Osteoblast (primary cell): ENCODE results near the gene PRKCE. TPM values are rescaled to one million over a fixed set of nuclear protein-coding genes. Genes with fewer than 3 reads are reported as not detected.

Experiments used
- DNase-seq: peaks from one replicate; pipeline ENCODE4 v3.0.0; 2011; ENCODE audit warnings: low spot score, mixed read lengths; ENCODE audit not compliant: insufficient read length; ENCODE audit errors: missing footprints
- H2AFZ ChIP-seq: 2 replicates; pipeline ENCODE4 v1.6.0; 2011; ENCODE audit warnings: mild to moderate bottlenecking, low read length
- H3K27ac ChIP-seq: 2 replicates; pipeline ENCODE4 v1.5.1; 2011; ENCODE audit warnings: mild to moderate bottlenecking, low read depth, low read length, moderate library complexity
- H3K27me3 ChIP-seq: 2 replicates; pipeline ENCODE4 v1.6.0; 2012; ENCODE audit warnings: mild to moderate bottlenecking, control low read depth, inconsistent platforms, low read length, moderate library complexity; ENCODE audit not compliant: insufficient read depth
- H3K36me3 ChIP-seq: 2 replicates; pipeline ENCODE4 v1.5.1; 2011; ENCODE audit warnings: mild to moderate bottlenecking, low read length, control low read depth, moderate library complexity; ENCODE audit not compliant: insufficient read depth
- H3K4me1 ChIP-seq: 2 replicates; pipeline ENCODE4 v1.5.1; 2011; ENCODE audit warnings: mild to moderate bottlenecking, low read length, control low read depth, moderate library complexity; ENCODE audit not compliant: insufficient read depth
- H3K4me2 ChIP-seq: 2 replicates; pipeline ENCODE4 v1.6.0; 2011; ENCODE audit warnings: mild to moderate bottlenecking, low read length; ENCODE audit not compliant: insufficient read depth
- H3K4me3 ChIP-seq: fragments of 200-600 bp; sonication (generic); 3 replicates; pipeline ENCODE4 v1.5.1; 2012; ENCODE audit warnings: mild to moderate bottlenecking, low read length, inconsistent platforms; ENCODE audit not compliant: insufficient read depth
- H3K79me2 ChIP-seq: 2 replicates; pipeline ENCODE4 v1.6.0; 2012; ENCODE audit warnings: mild to moderate bottlenecking, low read length, control low read depth, inconsistent platforms; ENCODE audit not compliant: insufficient read depth
- H3K9me3 ChIP-seq: 2 replicates; pipeline ENCODE4 v1.5.1; 2011; ENCODE audit warnings: low read depth, low read length, control low read depth
- H4K20me1 ChIP-seq: 2 replicates; pipeline ENCODE4 v1.6.0; 2012; ENCODE audit warnings: mild to moderate bottlenecking, low read length, control low read depth; ENCODE audit not compliant: insufficient read depth
- total RNA-seq: library from RNA; depleted of rRNA; stranded (reverse); fragments of >200 nt; gene quantifications from 2 replicates; pipeline ENCODE4 v1.2.3, GENCODE V29; 2012
- TF ChIP-seq, protein P1 (sequence below): IDR thresholded peaks from 2 replicates; pipeline ENCODE4 v1.5.1; 2011; ENCODE audit warnings: mild to moderate bottlenecking, low read depth, low read length, moderate library complexity; ENCODE audit errors: extremely low read depth

Gene PRKCE
- total RNA-seq = 13.6 and 22.1 TPM in 2 replicates

DNA sequence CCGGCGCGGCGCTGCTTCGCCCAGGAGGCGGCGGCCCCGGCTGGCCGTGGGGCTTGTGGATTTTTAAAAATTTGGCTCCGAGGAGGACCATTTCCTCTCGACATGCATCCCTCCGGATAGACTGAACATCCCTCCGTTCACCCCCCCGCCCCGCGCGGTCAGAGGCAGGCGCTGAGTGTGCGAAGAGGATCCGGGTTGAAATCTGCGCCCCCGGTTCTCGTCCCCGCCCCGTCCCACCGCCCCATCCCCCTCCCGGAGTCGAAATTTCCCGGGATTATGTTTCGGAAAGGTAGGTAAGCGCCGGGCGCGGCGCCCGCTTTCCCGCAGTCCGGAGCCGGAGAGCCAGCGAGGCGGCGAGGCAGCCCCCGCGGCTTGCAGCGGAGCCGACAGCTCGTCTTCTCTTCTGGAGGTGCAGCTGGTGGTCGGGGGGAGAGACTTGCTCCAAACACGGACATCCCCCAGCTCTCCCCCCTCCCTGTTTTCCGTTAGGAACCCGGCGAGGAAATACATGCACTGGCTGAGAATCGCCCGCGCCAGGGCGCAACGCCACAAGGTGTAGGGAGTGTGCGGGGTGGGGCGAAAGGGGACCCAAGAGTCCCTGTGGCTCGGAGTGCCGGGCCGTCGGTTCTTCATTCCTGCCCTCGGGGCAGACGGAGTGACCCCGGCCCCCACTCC is at the start of gene PRKCE:
PRKCE (plus strand) TSS at position 261 of the 675 bp plus-strand sequence.
- no peaks in the 10 kb centered on the region for H3K36me3 ChIP-seq
- peaks cover 28% of the 10 kb centered on the region for H3K79me2 ChIP-seq
- H3K27me3 ChIP-seq = no peaks in the 10 kb centered on the region
- H4K20me1 ChIP-seq = peaks cover 22% of the 10 kb centered on the region
- peak within 1 kb of the TSS; percentile 73 for H3K27ac ChIP-seq
- H3K9me3 ChIP-seq = no peaks in the 10 kb centered on the region
- TF ChIP-seq, protein P1, sequence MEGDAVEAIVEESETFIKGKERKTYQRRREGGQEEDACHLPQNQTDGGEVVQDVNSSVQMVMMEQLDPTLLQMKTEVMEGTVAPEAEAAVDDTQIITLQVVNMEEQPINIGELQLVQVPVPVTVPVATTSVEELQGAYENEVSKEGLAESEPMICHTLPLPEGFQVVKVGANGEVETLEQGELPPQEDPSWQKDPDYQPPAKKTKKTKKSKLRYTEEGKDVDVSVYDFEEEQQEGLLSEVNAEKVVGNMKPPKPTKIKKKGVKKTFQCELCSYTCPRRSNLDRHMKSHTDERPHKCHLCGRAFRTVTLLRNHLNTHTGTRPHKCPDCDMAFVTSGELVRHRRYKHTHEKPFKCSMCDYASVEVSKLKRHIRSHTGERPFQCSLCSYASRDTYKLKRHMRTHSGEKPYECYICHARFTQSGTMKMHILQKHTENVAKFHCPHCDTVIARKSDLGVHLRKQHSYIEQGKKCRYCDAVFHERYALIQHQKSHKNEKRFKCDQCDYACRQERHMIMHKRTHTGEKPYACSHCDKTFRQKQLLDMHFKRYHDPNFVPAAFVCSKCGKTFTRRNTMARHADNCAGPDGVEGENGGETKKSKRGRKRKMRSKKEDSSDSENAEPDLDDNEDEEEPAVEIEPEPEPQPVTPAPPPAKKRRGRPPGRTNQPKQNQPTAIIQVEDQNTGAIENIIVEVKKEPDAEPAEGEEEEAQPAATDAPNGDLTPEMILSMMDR = no peak
- H3K4me1 ChIP-seq = peaks cover 14% of the 10 kb centered on the region
- peak within 1 kb of the TSS; percentile 93 for H2AFZ ChIP-seq
- peak within 1 kb of the TSS; percentile 98 for H3K4me2 ChIP-seq
- DNase-seq = no peak
- peak within 1 kb of the TSS; percentile 88 for H3K4me3 ChIP-seq

DNA sequence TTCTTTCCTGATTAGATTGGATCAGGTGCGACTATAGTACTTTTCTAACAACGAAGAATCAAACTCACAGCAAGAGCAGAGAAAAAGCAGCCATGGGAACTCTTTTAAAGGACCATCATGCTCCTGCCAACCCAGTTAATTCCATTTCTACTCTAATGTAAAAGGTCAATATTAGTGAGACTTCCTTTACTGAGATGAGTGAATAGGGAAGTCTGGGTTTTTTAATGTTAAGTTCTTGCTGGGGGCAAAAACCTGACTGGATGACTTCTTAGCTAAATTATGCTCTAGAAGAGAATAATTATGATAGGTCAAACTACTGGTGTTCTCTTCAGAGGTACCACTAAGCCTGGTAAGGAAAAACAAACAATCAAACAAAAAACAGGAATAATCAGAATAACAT is 48.9 kb upstream of the PRKCE start:
- no peak for DNase-seq
- no peaks in the 10 kb centered on the region for H4K20me1 ChIP-seq
- H3K27me3 ChIP-seq = no peaks in the 10 kb centered on the region
- TF ChIP-seq, protein P1 = no peak
- H3K4me1 ChIP-seq = no peaks in the 10 kb centered on the region
- H2AFZ ChIP-seq = no peak overlapping the region
- H3K36me3 ChIP-seq = peaks cover 28% of the 10 kb centered on the region
- peaks cover 20% of the 10 kb centered on the region for H3K79me2 ChIP-seq
- no peak overlapping the region for H3K4me2 ChIP-seq
- no peaks in the 10 kb centered on the region for H3K9me3 ChIP-seq
- no peak overlapping the region for H3K4me3 ChIP-seq
- H3K27ac ChIP-seq = no peak overlapping the region

DNA sequence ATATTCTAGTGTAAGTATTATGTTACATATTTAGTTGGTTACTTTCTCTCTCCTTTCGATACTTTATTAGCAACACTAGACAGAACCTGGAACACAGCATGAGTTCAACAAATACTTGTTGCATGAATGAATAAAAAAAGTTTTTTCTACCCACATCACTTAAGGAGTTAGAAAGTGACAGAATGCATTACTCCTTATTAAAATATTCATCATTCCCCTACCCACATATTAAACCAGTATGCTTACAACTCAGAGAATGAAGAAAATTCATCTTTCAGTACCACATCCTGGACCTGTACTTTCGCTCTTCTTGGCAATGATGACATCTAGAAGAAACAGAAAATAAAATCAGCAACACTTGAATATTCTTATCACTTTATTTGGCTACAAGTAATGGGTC is 46.4 kb upstream of the PRKCE start:
- TF ChIP-seq, protein P1 = no peak
- no peak overlapping the region for H3K4me3 ChIP-seq
- DNase-seq = no peak
- peaks cover 16% of the 10 kb centered on the region for H3K36me3 ChIP-seq
- no peak overlapping the region for H2AFZ ChIP-seq
- H3K4me1 ChIP-seq = peaks cover 4% of the 10 kb centered on the region
- peaks cover 39% of the 10 kb centered on the region for H3K79me2 ChIP-seq
- no peaks in the 10 kb centered on the region for H3K9me3 ChIP-seq
- no peak overlapping the region for H3K4me2 ChIP-seq
- no peaks in the 10 kb centered on the region for H3K27me3 ChIP-seq
- no peak overlapping the region for H3K27ac ChIP-seq
- no peaks in the 10 kb centered on the region for H4K20me1 ChIP-seq

DNA sequence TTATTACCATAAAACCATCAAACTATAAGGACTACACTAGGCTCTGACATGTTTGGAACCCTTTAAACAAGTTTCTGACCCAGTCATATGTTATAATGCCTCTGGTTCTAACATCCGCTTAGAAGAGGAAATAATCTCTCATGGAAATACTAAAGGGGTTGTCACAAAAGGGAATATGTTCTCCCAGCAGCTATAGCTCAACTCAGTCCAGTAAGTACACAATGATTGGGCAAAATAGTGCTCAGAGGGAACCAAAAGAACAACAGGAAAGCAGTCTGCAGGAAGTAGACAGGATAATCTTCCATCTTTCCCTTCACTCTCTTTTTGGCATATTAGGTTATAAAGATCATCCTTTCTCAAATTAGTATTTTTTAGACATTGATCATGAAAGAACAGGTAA is 44.7 kb upstream of the PRKCE start:
- no peaks in the 10 kb centered on the region for H3K9me3 ChIP-seq
- H3K36me3 ChIP-seq = peaks cover 3% of the 10 kb centered on the region
- no peak overlapping the region for H3K27ac ChIP-seq
- no peak overlapping the region for H3K4me3 ChIP-seq
- H3K79me2 ChIP-seq = peaks cover 44% of the 10 kb centered on the region
- no peak for DNase-seq
- TF ChIP-seq, protein P1 = no peak
- H4K20me1 ChIP-seq = no peaks in the 10 kb centered on the region
- H3K4me1 ChIP-seq = peaks cover 8% of the 10 kb centered on the region
- no peak overlapping the region for H3K4me2 ChIP-seq
- H2AFZ ChIP-seq = no peak overlapping the region
- H3K27me3 ChIP-seq = no peaks in the 10 kb centered on the region
